IPS-18c (cell line): ENCODE results near the gene CDH4.

Experiments used
- H3K4me3 ChIP-seq: 2 replicates; pipeline ENCODE4 v1.7.0; 2013; ENCODE audit warnings: low read depth, mild to moderate bottlenecking, low read length, moderate library complexity; ENCODE audit not compliant: insufficient read depth
- H3K9me3 ChIP-seq: one replicate; pipeline ENCODE4 v1.6.1; 2013; ENCODE audit warnings: mild to moderate bottlenecking, low read length, moderate library complexity; ENCODE audit not compliant: control insufficient read depth, insufficient read depth

The CDH4 gene

GRCh38 chr20:61856626-61857413, 604.8 kb downstream of the CDH4 start:
- H3K4me3 ChIP-seq: no peak overlapping the region
- peaks cover 2% of the 10 kb centered on the region for H3K9me3 ChIP-seq

- Histone ChIP-seq H3K4me3 (no peak overlapping the region), H3K9me3 (peaks cover 2% of the 10 kb centered on the region)
Measured at GRCh38 chr20:61857414-61857775, 605.3 kb downstream of the CDH4 start.

DNA sequence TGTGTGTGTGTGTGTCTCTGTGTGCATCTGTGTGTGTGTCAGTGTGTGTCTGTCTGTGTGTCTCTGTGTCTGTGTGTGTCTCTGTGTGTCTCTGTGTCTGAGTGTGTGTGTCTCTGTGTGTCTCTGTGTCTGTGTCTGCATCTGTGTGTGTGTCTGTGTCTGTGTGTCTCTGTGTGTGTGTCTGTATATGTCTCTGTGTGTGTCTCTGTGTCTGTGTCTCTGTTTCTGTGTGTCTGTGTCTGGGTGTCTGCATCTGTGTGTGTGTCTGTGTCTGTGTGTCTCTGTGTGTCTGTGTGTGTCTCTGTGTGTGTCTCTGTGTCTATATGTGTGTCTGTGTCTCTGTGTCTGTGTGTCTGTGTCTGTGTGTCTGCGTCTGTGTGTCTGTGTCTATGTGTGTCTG, 605.8 kb downstream of the CDH4 start:
- Histone ChIP-seq H3K4me3 (no peak overlapping the region), H3K9me3 (peaks cover 2% of the 10 kb centered on the region)

DNA sequence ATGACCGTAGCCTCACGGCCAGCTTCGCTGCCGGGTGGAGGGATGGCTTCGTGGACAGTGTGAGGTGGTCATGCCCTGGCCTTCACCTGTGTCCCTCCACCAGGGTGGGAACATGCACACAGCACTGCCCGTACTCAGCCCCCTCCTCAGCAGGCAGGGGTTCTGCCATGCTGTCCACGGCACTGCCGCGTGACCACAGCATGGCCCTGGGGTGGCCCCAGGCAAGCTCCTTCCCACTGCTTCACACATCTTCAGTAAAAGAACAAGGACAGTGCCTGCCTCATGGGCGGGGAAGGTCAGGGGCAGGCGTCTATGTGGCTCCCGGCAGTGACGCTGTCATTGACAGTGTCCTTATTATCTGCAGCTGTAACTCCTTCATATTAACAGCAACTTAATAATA, 607.7 kb downstream of the CDH4 start:
- Histone ChIP-seq H3K9me3 (peaks cover 2% of the 10 kb centered on the region), H3K4me3 (no peak overlapping the region)

DNA sequence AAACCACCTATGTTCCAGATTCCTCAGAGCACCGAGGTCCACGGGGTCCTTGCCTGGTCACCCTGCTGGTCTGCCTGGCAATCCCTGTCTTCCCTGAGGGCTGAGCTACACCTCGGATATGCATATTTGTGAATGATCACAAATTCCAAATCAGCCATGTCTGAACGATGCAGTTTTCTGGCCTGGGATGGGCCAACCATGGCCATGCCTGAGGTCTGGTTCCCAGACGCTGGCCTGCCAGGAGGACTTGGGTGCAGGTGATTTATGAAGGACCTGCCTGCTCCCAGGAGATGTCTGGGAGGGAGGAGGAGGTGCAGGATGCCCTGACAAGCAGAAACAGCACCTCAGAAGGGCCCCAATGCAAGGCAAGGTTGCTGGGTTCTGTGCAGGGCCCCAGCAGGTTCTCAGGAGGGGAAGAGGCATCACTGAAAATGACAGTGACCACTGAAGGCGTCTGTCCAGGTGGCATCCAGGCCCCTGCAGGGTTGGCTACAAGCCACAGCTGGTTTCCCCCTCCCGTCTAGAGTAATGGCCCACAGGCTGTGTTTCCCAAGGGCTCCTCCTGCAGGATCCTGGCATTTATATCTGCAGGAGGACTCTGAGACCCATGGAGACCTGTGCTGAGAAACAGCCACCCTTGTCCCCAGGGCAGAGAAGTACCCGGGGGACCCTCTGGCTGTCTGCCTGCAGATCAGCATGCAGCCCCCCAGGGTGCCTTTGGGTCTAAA, 608.4 kb downstream of the CDH4 start:
- Histone ChIP-seq H3K4me3 (no peak overlapping the region), H3K9me3 (peaks cover 2% of the 10 kb centered on the region)

DNA sequence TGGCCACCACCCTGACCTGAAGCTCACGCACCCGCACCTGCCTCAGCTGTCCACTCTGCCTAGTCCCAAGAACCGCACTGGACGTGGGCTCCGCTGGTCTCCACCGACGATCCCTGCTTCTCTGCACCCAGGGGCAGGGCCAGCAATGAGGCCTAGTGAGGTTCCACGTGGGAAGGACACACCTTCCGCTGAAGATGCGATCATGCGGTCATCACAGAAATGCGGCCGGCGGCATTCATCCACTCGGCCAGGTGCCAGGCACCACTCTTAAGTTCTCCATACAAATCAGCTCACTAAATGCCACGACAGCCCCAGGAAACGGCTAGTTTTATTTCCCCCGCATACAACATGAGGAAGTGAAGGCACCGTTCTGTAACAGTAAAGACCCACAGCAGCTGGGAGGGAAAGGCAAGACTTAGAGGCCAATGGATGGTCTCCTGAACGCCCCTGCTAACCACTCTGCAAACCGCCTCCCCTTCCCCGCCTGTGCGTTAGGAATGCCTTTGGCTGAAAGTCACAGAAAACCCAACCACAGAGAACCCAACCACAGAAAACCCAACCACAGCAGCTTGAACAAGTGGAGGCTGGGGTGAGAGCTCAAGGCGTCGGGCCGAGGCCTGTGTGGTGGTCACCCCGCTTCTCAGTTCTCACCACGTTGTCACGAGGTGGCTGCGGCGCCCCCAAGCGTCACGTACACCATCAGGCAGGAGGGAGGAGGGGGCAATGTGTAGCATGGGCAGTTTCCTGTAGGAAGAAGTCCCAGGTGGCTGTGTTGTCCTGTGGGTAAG, 609.2 kb downstream of the CDH4 start:
- no peak overlapping the region for H3K4me3 ChIP-seq
- H3K9me3 ChIP-seq: no peaks in the 10 kb centered on the region

DNA sequence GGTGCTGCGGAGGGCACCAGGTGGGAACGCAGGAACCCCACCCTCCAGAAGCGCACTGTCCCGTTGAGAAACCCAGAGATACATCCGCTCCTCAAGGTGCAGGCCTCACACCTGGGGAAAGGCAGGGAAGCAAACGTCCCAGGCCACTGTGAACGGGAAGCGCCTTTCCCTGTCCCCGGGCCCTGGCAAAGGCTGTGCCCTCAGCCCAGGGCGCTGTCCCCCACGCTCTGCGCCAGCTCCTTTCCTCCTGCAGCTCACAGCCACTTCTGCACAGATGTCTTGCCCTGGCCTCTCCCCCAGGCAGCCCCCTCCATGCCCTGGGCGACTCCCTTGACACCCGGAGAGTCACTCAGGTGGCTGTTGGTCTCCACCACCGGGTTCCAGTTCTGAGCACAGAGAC, 609.8 kb downstream of the CDH4 start:
- no peaks in the 10 kb centered on the region for H3K9me3 ChIP-seq
- no peak overlapping the region; the same call in 1 of the 2 replicates for H3K4me3 ChIP-seq

DNA sequence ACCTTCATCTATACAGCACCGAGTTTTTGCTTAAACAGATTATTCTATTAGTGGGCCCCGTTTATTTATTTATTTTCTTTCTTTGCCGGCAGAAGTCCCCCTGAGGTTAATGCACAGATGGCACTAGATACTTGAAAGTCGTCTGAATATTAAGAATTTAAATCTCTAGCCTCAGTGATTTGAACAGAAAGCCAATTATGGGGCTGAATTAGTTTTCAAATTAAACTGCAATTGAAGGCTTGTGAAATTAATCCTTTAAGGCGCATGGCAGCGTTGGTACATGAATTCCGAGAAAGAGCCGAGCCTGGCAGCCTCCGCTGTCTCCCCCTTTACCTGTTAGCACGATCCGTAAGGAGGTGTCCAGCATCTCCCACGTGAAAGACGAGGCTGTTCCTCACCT, 610.8 kb downstream of the CDH4 start:
- Histone ChIP-seq H3K9me3 (no peaks in the 10 kb centered on the region), H3K4me3 (no peak overlapping the region)

- Histone ChIP-seq H3K9me3 (no peaks in the 10 kb centered on the region), H3K4me3 (no peak overlapping the region)
Measured at GRCh38 chr20:61864481-61864880, 612.4 kb downstream of the CDH4 start.

- Histone ChIP-seq H3K9me3 (no peaks in the 10 kb centered on the region), H3K4me3 (no peak overlapping the region)
Measured at GRCh38 chr20:61865353-61865752, 613.3 kb downstream of the CDH4 start.

DNA sequence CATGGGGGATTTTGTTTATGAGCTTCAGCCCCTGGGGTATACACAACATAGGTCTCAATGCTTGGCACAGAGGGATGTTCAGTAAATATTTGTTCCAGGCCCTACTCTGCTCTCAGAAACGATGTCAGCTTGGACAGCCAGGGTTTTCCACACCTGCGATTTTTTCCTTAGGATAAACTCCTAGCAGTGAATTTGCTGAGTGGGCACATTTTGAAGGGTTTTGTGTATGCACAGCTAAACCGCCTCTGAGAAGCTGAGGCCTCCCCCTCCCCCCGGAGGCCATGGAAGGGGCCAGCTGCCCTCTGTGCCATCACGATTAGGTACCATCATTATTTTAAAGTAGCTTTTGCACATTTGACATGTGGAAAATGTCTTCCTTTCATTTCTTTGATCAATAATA, 614.1 kb downstream of the CDH4 start:
- peaks cover 2% of the 10 kb centered on the region for H3K9me3 ChIP-seq
- no peak overlapping the region for H3K4me3 ChIP-seq

DNA sequence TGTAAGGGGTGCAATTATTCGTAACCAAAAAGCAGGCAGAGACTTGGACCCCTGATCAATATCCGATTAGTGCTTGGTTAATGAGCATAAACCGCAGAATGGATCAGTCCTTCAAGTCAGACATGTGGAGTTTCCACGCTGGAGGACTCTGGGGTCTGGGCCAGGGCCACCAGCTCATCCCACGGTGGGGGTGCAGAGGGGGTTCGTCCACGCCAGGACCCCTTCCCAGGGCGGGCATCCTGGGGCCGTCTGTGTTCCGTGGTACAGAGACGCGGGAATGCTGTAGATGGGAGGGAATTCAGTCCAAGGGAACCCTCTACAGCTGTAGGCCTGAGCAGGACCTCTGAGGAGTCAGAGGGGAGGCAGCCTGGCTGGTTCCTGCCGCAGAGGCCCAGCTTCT, 615.9 kb downstream of the CDH4 start:
- no peak overlapping the region for H3K4me3 ChIP-seq
- H3K9me3 ChIP-seq: peaks cover 2% of the 10 kb centered on the region

GRCh38 chr20:61868466-61869090, 616.5 kb downstream of the CDH4 start:
- H3K9me3 ChIP-seq: peaks cover 2% of the 10 kb centered on the region
- no peak overlapping the region for H3K4me3 ChIP-seq

DNA sequence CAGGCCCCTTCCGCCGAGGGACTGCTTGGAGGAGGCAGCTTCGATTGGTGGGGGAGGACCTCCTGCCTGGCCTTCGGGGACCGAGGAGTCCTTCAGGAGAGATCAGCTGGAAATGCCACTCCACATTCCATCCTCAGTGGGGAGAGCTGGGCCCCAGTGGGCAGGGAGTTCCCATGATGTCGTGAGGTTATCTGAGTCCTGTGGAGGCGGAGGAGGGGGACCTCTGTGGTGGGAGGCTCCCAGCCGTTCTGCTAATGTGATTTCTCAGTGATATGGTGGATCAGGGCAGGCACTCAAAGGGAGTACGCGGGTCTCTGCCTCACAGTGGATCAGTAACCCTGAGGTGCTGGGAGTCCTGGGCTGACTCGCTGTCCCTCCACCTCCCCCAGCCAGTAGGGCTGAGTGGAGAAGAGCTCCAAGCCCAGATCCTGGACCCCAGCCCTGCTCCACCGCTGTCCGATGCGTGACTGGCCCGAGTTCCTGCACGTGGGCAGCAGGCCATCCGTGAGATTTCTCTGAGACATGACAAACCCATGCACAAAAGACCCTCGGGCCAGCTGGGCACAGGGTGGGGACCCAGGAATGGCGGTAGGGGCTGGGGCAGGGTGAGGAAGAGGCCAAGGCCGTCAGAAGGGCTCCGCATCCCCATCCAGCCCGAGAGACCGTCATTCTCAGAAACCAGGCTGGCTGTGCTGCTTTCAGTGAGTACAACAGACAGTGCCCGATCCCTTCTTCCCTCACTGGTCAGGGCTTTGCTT, 617.9 kb downstream of the CDH4 start:
- Histone ChIP-seq H3K9me3 (peaks cover 2% of the 10 kb centered on the region), H3K4me3 (no peak overlapping the region)

DNA sequence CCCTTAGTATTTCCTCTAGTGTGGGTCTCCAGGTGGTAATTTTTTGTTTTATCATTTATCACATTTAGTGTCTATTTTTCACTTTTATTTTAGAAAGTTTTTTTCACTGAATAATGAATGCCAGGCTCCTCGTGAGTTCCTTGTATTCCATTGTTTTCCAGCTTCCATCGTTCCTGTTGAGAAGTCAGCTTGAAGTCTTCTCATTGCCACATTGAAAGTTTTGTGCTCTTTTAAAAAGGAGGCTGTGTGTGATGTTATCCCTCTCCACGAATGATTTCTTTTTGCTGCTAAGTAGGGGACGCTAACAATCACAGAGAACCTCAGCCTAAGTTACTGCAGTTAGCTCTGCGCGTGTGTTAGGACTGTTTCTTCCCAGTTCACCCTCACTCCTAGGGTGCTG, 619.1 kb downstream of the CDH4 start:
- peaks cover 2% of the 10 kb centered on the region for H3K9me3 ChIP-seq
- H3K4me3 ChIP-seq: no peak overlapping the region

DNA sequence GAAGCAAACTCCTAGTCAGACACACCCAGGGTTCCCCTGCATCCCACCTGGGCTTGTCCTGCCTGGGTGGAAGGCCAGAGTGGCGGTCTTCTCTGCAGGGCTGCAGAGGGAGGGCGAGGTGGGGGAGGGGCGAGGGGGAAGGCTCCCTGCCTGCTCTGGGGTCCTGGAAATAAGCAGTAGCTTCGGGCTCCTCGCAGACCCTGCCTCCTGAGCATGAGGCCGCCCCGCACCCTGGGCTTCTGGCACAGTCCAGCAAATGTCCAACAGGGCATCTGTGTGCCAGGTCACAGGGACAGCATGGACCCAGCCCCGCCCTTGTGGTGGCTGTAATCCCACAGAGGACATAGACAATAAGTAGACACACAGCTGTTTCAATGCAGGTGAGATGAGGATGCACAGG, 619.9 kb downstream of the CDH4 start:
- H3K4me3 ChIP-seq: no peak overlapping the region
- peaks cover 2% of the 10 kb centered on the region for H3K9me3 ChIP-seq

- Histone ChIP-seq H3K4me3 (no peak overlapping the region), H3K9me3 (peaks cover 2% of the 10 kb centered on the region)
Measured at GRCh38 chr20:61872371-61872900, 620.4 kb downstream of the CDH4 start.
